C4-2B (cell line): ENCODE data around the gene SMIM38.

Source experiments
- H3K27ac ChIP-seq: fragments of 450-650 bp; 2 replicates; pipeline ENCODE4 v1.5.1; 2017
- ZFX ChIP-seq: fragments of 450-650 bp; IDR thresholded peaks from 2 replicates; pipeline ENCODE4 v1.6.1; 2017
- TF ChIP-seq, protein P1 (sequence below): fragments of 450-650 bp; conservative IDR thresholded peaks from 2 replicates; pipeline ENCODE4 v1.5.1; 2017; ENCODE audit warnings: mild to moderate bottlenecking

SMIM38 gene

DNA sequence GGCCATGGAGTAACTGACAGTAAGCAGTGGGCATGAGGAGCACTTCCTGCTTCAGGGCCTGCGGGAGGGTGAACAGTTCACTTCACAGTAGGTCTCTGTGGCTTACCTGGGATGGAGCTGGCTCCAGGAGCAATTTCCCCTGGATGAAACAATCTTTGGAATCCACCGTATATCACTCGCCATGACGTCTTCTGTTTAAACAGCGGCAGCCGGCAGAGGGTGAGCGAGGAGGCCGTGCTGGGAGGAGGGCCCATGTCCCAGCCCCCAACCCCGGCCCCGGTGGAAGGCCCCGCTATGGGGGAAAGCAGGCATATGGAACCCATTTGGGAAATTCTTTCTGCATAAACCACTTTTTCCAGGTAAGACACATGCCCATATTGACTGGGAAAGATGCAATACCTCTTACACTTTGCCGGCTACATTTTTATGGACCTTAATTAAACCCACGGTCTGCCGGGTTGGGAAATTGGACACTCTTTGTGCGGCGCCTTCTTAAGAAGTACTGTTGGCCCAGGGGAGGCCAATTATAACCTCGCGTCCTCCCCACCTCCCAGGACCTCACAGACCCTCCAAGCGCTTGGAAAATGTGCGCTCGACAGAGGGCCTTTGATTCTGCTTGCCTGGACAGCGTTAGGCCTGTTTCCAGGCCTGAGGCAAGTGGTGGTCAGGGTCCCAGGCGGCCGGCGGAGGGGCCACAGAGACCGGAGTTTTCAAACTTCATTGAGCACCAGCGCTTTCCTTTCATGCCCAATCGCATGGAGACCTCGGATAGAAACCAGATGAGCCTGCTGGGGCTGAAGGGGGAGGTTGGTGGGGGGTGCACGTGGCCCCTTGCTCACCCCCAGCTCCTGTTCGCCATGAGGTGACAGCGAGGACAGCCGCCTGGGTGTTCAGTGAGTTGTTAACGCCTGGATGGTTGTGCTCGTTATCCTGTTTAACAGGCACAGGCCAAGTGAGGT, 40.4 kb downstream of the SMIM38 start:
- TF ChIP-seq, protein P1, sequence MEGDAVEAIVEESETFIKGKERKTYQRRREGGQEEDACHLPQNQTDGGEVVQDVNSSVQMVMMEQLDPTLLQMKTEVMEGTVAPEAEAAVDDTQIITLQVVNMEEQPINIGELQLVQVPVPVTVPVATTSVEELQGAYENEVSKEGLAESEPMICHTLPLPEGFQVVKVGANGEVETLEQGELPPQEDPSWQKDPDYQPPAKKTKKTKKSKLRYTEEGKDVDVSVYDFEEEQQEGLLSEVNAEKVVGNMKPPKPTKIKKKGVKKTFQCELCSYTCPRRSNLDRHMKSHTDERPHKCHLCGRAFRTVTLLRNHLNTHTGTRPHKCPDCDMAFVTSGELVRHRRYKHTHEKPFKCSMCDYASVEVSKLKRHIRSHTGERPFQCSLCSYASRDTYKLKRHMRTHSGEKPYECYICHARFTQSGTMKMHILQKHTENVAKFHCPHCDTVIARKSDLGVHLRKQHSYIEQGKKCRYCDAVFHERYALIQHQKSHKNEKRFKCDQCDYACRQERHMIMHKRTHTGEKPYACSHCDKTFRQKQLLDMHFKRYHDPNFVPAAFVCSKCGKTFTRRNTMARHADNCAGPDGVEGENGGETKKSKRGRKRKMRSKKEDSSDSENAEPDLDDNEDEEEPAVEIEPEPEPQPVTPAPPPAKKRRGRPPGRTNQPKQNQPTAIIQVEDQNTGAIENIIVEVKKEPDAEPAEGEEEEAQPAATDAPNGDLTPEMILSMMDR = no peak
- TF ChIP-seq ZFX = no peak
- H3K27ac ChIP-seq = no peak overlapping the region

DNA sequence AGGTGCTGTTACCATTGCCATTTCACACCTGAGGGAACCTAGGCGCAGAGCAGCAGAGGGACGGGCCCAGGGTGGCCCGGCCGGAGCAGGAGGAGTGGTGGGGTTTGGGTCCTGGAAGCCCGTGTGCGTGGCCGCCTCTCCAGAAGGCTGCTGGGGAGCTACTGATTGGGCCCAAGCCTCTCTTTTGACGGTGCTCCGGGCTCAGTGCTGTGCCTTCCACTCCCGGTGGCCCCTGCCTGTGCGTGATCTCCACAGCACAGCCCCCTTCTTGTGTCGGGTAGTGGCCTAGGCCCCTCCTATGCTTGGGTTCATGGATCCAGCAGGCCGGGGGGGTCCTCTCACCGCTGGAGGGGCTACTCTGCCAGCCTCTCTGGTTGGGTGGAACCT, 41.0 kb downstream of the SMIM38 start:
- H3K27ac ChIP-seq = no peak overlapping the region
- TF ChIP-seq, protein P1 = no peak
- no peak for TF ChIP-seq ZFX

DNA sequence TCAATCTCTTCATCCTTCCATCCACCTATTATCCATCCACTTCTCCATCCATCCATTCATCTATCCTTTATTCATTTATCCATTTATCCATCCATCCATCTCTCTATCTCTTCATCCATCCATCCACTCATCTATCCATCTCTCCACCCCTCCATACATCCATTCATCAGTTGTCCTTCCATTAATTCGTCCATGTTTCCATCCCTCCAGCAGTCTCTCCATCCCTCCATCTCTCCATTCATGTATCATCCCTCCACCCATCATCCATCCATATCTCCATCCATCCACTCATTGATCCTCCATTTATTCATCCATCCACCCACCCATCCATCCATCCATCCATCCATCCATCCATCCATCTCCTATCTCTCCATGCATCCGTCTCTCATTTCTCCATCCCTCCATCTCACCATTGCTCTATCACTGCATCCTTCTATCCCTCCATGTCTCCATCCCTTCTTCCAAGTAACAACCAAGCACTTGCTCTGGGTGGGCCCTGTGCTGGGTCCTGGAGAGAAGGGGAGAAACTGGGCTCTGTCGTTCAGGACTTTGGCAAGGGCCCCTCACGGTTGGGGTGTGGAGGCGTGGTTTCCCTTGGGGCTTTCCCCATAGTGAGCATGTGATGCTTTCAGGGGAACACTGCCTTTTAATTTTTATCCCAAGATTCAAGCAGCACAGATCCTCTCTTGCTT, 43.3 kb downstream of the SMIM38 start:
- TF ChIP-seq ZFX = no peak
- TF ChIP-seq, protein P1 = no peak
- no peak overlapping the region for H3K27ac ChIP-seq

DNA sequence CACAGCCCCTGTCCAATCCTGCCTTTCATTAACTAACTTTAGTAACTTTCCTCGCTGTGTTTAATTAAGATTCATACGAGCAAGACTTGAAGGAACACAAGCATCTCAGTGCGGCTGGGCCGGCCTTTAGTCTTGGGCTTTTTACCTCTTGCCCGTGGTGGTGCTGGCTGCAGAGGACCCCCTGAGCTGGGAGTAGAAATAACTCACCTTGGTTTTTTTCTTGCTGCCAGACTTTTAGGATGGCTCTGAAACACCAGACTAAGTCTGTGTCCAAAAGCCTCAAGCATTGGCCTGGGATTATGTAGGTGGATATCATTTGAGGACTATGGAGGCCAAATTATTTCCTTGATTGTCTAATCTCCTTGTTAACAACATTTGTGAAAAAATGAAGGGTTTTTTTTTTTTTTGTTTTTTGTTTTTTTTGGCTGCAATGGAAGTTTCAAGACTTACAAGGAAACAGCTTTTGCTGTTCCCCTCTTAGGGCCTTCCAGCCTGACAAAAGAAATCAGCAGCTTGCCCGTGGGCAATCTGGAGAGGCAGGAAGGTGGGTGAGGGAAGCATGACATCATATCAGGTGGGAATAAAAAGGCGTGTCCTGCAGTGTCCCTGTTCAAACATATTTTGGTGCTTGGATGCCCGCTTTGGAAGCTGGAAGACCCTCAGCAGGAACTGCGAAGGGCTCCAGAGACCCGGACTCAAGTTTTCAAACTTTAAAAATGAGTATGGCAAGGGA, 44.0 kb downstream of the SMIM38 start:
- TF ChIP-seq ZFX = no peak
- no peak overlapping the region for H3K27ac ChIP-seq

DNA sequence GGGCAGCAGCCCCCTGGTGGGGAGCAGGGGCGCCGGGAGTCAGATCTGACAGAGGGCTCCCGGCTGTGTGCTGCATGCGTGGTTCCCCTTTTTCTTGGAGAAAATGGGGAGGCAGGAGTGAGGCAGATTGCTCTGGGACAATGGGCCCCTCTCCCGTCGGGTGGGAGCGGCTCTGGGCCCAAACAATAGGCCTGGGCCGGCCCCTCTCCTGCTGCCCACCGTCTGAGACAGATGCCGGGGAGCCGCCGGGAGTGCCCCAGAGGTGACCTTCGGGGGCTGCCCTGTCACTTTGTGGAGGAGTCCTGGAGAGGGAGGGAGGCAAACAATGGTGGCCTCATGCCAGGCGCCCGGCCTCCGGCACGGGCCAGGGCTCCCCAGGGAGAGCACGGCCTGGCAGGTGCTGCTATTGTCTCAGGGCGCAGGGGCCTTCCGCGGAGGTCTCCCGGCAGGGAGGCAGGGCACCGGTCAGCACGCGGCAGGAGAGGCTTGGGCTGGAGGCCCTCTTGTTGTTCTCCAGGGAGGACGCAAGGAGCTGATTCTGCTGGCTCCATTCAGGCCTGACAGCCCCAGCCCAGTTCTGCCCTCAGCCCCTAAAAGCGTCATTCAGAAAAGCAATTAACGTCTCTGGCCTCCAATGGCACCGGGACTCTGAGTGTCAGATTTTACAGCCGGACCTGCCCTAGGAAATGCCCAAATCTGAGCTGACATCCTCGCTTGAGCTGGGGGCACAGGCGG, 44.8 kb downstream of the SMIM38 start:
- no peak overlapping the region for H3K27ac ChIP-seq
- TF ChIP-seq, protein P1 = no peak
- no peak for TF ChIP-seq ZFX

DNA sequence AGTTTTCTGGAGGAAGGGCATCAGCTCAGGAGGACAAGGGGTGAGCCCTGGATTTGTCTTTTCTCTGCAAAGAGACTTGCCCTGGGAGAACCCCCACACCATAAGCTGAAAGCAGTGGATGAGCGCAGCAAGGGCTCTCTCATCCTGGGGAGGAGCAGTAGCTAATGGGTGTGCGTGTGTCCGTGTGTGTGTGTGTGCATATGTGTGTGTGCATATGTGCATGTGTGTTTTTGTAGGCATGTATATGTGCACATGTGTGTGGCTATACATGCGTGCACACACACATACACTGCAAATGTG, 45.3 kb downstream of the SMIM38 start:
- TF ChIP-seq ZFX = no peak
- TF ChIP-seq, protein P1 = no peak

DNA sequence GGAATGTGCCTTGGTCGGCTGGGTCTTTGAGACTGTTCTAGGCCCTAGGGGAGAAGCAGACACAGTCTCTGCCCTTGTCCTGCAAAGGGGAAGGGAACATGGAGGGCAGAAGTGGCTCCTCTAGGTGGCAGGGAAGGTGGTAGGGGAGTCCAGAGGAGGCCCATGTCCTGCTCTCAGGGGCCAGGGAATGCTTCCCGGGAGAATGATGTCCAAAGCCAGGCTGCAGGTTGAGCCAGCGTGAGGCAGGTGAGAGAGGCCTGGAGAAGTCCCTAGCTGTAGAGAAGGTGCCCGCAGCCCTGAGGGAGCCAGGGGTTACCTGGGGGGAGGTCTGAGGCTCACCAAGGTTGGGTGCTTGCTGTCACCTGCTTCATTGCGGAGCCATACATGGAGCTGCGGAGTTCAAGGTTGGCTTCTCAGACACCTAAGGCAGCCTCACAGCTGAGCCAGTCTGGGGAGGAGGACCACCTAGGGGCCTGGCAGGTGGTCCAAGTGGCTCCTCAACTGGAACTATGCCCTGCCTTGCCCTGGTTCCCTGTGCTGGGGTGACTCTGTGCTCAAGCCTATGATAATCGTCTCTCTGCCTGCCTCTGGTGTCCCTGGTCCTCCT, 46.1 kb downstream of the SMIM38 start:
- no peak overlapping the region for H3K27ac ChIP-seq
- TF ChIP-seq, protein P1 = no peak
- TF ChIP-seq ZFX = no peak

More for the DNA sequence above, 45.3 kb downstream of the SMIM38 start:
- H3K27ac ChIP-seq = no peak overlapping the region
